Measurements from ENCODE around the gene FBN2.

- TF ChIP-seq POLR2A (IDR thresholded peaks at IDR 0.05; ENCODE audit: extremely low read depth, insufficient read length) = no peak
- no peak for TF ChIP-seq CTCF (IDR thresholded peaks at IDR 0.05; ENCODE audit: low read depth, low read length)
Observed at GRCh38 chr5:128329386-128329939, 208.6 kb downstream of the FBN2 start.
